A673 (cell line): Measurements from ENCODE around the gene GMIP. TPM values are rescaled to one million over a fixed set of nuclear protein-coding genes. Genes with fewer than 3 reads are reported as not detected.
"Not testable (repeated sequence)": the region's sequence is repeated elsewhere in the genome, so short reads cannot be mapped to it uniquely, and the experiment has no call there.

ENCODE experiments used
- Bru-seq: library from RNA; stranded (reverse); fragments of 400-500 nt; gene quantifications from one replicate; lab custom pipeline; 2021; lab: Mats Ljungman, UMichigan
- BruChase-seq, 2 experiments: library from RNA; stranded (reverse); fragments of 400-500 nt; gene quantifications; one replicate each; lab custom pipeline; 2021; lab: Mats Ljungman, UMichigan
- BruUV-seq: library from RNA; stranded (reverse); fragments of 400-500 nt; replicated peaks from 2 replicates; lab custom pipeline; 2021; lab: Mats Ljungman, UMichigan
- CTCF ChIA-PET: fragments of 300-600 bp; sonication (Branson Sonifier 250); formaldehyde crosslinking; loops from one replicate; lab custom pipeline; 2022; ENCODE audit warnings: antibody characterized with exemption; lab: Charles Lee
- POLR2A ChIA-PET: fragments of 300-600 bp; sonication (Branson Sonifier 250); formaldehyde crosslinking; loops from one replicate; lab custom pipeline; 2022; ENCODE audit warnings: antibody characterized with exemption; ENCODE audit not compliant: low non-redundant PET; lab: Charles Lee
- DNase-seq: peaks from one replicate; pipeline ENCODE4 v3.0.0-alpha.2; 2015; ENCODE audit warnings: low spot score
- H3K27ac ChIP-seq: fragments of 200-600 bp; sonication (generic); 2 replicates; pipeline ENCODE4 v1.5.1; 2016; ENCODE audit warnings: mixed run types, low read depth, mild to moderate bottlenecking, mixed read lengths, antibody characterized with exemption, low read length; ENCODE audit not compliant: poor library complexity, severe bottlenecking
- H3K27me3 ChIP-seq: fragments of 200-600 bp; sonication (generic); replicated peaks from 2 replicates; pipeline ENCODE4 v1.6.1; 2017; ENCODE audit warnings: mixed run types, low read depth, mild to moderate bottlenecking, mixed read lengths, antibody characterized with exemption, low read length; ENCODE audit not compliant: insufficient read depth, poor library complexity
- H3K36me3 ChIP-seq: fragments of 200-600 bp; sonication (generic); 2 replicates; pipeline ENCODE4 v1.6.1; 2016; ENCODE audit warnings: mixed run types, mild to moderate bottlenecking, mixed read lengths, antibody characterized with exemption, low read length; ENCODE audit not compliant: insufficient read depth, poor library complexity, severe bottlenecking
- H3K4me1 ChIP-seq: fragments of 200-600 bp; sonication (generic); 2 replicates; pipeline ENCODE4 v1.6.1; 2017; ENCODE audit warnings: mixed run types, mild to moderate bottlenecking, mixed read lengths, antibody characterized with exemption, low read length; ENCODE audit not compliant: insufficient read depth, poor library complexity, severe bottlenecking
- H3K4me3 ChIP-seq: fragments of 200-600 bp; sonication (generic); 2 replicates; pipeline ENCODE4 v1.5.1; 2016; ENCODE audit warnings: low read depth, mixed run types, mild to moderate bottlenecking, mixed read lengths, low read length; ENCODE audit not compliant: poor library complexity, severe bottlenecking
- H3K9me3 ChIP-seq: fragments of 200-600 bp; sonication (generic); 2 replicates; pipeline ENCODE4 v1.6.1; 2016; ENCODE audit warnings: mixed run types, low read depth, mild to moderate bottlenecking, mixed read lengths, antibody characterized with exemption, low read length; ENCODE audit not compliant: poor library complexity, severe bottlenecking
- EZH2 ChIP-seq: fragments of 200-600 bp; sonication (generic); IDR thresholded peaks from 2 replicates; pipeline ENCODE4 v1.6.1; 2017; ENCODE audit warnings: borderline replicate concordance, low read depth, mild to moderate bottlenecking, mixed read lengths, antibody characterized with exemption, low read length; ENCODE audit not compliant: poor library complexity, severe bottlenecking
- intact Hi-C: fragments of 100-400 bp; cut with micrococcal nuclease; formaldehyde crosslinking; loops from one replicate; pipeline ENCODE4 v1.10.0; 2022; ENCODE audit not compliant: unreplicated experiment
- long read RNA-seq: library from polyadenylated mRNA; stranded (forward); transcript quantifications from one replicate; pipeline ENCODE4 v2.0.0, GENCODE V29; 2022
- total RNA-seq: library from RNA; stranded (reverse); gene quantifications from 2 replicates; pipeline ENCODE4 v1.2.3, GENCODE V29; 2021
- TF ChIP-seq, protein P1 (sequence below): fragments of 300-800, 200-600 bp; sonication (generic); conservative IDR thresholded peaks from 2 replicates; pipeline ENCODE4 v1.5.1; 2017; ENCODE audit warnings: low read depth, mild to moderate bottlenecking, antibody characterized with exemption, low read length, moderate library complexity, mixed read lengths

Gene GMIP, protein sequence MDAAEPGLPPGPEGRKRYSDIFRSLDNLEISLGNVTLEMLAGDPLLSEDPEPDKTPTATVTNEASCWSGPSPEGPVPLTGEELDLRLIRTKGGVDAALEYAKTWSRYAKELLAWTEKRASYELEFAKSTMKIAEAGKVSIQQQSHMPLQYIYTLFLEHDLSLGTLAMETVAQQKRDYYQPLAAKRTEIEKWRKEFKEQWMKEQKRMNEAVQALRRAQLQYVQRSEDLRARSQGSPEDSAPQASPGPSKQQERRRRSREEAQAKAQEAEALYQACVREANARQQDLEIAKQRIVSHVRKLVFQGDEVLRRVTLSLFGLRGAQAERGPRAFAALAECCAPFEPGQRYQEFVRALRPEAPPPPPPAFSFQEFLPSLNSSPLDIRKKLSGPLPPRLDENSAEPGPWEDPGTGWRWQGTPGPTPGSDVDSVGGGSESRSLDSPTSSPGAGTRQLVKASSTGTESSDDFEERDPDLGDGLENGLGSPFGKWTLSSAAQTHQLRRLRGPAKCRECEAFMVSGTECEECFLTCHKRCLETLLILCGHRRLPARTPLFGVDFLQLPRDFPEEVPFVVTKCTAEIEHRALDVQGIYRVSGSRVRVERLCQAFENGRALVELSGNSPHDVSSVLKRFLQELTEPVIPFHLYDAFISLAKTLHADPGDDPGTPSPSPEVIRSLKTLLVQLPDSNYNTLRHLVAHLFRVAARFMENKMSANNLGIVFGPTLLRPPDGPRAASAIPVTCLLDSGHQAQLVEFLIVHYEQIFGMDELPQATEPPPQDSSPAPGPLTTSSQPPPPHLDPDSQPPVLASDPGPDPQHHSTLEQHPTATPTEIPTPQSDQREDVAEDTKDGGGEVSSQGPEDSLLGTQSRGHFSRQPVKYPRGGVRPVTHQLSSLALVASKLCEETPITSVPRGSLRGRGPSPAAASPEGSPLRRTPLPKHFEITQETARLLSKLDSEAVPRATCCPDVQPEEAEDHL
- total RNA-seq (9.0 and 10.9 TPM in 2 replicates), Bru-seq, nascent RNA (percentile 37 among the genes with signal in this experiment), BruChase-seq, experiment 1, labeled RNA remaining after a 2-hour chase (percentile 41 among the genes with signal in this experiment), BruChase-seq, experiment 2, labeled RNA remaining after a 6-hour chase (percentile 51 among the genes with signal in this experiment)
- long read RNA-seq, transcript GMIP-201 (21 exons, 3,538 nt) = major isoform, 15 of 34 reads
- long read RNA-seq, transcript GMIP-204 (20 exons, 2,987 nt) = minor isoform, 6 of 34 reads
- long read RNA-seq, partial matches to known transcripts = 3 of 34 reads
- long read RNA-seq, other reads (novel, unspliced or antisense) = 10 of 34 reads

DNA sequence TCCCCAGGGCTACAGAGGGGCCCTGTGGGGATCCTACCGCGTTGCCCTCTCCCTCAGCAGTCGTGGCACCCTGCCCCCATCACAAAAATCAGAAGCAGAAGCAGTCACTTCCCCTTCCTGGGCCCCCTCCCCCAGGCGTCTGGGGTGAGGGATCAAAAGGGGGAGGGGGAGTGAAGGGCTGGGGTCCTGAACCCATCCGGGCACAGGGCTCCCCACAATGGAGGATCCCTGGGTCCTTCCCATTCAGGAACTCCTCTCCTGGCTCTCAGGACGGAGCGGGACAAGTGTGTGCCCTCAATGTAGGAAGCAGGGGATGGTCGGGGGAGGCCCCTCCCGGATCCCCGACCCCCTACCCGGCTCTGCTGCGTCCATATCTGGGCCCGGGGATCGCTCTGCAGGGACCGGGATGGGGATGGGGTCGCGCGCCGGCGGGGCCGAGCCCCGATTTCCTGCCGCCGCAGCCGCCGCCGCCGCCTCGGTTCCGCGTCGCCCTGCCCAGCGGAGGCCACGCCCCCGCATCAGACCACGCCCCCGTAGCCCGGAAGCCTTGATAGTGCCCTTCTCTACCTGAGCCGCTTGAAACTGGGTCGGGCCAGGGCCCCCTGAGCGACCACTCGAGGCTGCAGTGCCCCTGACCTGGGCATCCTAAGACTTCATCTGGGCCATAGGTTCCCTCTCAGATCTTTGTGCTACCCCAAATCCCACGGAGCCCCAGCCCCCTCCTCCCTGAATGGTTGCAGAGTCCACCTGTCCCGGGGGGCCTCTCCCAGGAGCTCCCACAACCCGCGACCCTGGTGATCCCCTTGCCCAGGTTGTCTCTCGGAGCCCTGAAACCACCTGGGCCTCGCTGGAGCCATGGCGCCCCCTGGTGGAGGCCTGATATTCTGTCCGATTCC, at the start of gene GMIP:
TSS of gene GMIP (minus strand) at position 500 of the 896 bp plus-strand sequence. CDS start at position 372, 128 bp downstream.
- Histone ChIP-seq H3K27me3 (no peaks in the 10 kb centered on the region), H3K9me3 (no peaks in the 10 kb centered on the region), H3K4me3 (peak within 1 kb of the TSS; percentile 79), H3K27ac (peak within 1 kb of the TSS; percentile 58), H3K36me3 (peaks cover 29% of the 10 kb centered on the region), H3K4me1 (no peaks in the 10 kb centered on the region)
- no TSS peak for BruUV-seq
- DNase-seq = peak; percentile 66
- TF ChIP-seq EZH2 = no peak
- TF ChIP-seq, protein P1, sequence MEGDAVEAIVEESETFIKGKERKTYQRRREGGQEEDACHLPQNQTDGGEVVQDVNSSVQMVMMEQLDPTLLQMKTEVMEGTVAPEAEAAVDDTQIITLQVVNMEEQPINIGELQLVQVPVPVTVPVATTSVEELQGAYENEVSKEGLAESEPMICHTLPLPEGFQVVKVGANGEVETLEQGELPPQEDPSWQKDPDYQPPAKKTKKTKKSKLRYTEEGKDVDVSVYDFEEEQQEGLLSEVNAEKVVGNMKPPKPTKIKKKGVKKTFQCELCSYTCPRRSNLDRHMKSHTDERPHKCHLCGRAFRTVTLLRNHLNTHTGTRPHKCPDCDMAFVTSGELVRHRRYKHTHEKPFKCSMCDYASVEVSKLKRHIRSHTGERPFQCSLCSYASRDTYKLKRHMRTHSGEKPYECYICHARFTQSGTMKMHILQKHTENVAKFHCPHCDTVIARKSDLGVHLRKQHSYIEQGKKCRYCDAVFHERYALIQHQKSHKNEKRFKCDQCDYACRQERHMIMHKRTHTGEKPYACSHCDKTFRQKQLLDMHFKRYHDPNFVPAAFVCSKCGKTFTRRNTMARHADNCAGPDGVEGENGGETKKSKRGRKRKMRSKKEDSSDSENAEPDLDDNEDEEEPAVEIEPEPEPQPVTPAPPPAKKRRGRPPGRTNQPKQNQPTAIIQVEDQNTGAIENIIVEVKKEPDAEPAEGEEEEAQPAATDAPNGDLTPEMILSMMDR = peak; percentile 96
- POLR2A ChIA-PET = no interaction called here
- intact Hi-C loops = loop anchor here (1.0 kb wide), 1 partner anchor 111 kb away; no protein-coding TSS in a partner anchor
- CTCF ChIA-PET = interaction anchor here (0.6 kb wide), 1 partner anchor 515 kb away, joined by 12 read pairs; no protein-coding TSS in a partner anchor

DNA sequence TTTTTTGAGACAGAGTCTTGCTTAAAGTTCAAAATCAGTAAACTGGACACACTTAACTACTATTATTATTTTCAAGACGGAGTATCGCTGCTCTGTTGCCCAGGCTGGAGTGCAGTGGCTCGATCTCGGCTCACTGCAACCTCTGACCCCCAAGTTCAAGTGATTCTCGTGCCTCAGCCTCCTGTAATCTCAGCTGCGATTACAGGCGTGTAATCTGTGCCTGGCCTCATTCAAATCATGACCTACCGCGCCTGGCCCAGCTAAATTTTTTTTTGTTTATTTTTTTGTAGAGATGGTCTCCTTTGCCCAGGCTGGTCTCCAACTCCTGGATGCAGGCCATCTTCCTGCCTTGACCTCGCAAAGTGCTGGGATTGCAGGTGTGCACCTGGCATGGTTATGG, 48.2 kb upstream of the GMIP start:
- no TSS peak for BruUV-seq
- H3K4me1 ChIP-seq = no peaks in the 10 kb centered on the region
- H3K27me3 ChIP-seq = no peaks in the 10 kb centered on the region
- no peak overlapping the region for H3K27ac ChIP-seq
- ChIA-PET CTCF (no interaction called here), POLR2A (no interaction called here)
- H3K9me3 ChIP-seq = no peaks in the 10 kb centered on the region
- TF ChIP-seq EZH2 = no peak
- TF ChIP-seq, protein P1 = no peak
- H3K36me3 ChIP-seq = no peaks in the 10 kb centered on the region
- H3K4me3 ChIP-seq = no peak overlapping the region
- intact Hi-C loops = no loop called here
- DNase-seq = no peak

DNA sequence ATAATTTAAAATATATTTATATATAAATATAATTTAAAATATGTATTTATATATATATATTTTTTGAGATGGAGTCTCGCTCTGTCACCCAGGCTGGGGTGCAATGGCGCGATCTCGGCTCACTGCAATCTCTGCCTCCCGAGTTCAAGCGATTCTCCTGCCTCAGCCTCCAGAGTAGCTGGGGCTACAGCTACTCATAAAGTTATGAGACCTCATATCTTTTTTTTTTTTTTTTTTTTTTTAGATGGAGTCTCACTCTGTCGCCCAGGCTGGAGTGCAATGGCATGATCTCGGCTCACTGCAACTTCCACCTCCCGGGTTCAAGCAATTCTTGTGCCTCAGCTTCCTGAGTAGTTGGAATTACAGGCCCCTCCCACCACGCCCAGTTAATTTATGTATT, 45.6 kb upstream of the GMIP start:
- POLR2A ChIA-PET, H3K4me3 ChIP-seq, H3K27me3 ChIP-seq, BruUV-seq, H3K36me3 ChIP-seq, H3K4me1 ChIP-seq, CTCF ChIA-PET, H3K27ac ChIP-seq, intact Hi-C loops, H3K9me3 ChIP-seq, DNase-seq: not testable (repeated sequence)
